Large intestine (tissue), 3 donors: ENCODE measurements around the gene LEMD2. TPM values are rescaled to one million over a fixed set of nuclear protein-coding genes. Genes with fewer than 3 reads are reported as not detected.

Experiments
- DNase-seq, 2 donors: peaks; one replicate each; pipeline versions ENCODE4 v3.0.0 to v3.0.0-alpha.2; 2013
- H3K27ac ChIP-seq: one replicate; pipeline ENCODE4 v1.5.1; 2013; ENCODE audit warnings: low read length
- H3K27me3 ChIP-seq: 2 replicates; pipeline ENCODE4 v1.6.1; 2013; ENCODE audit warnings: low read length; ENCODE audit not compliant: control insufficient read depth, insufficient read depth
- H3K36me3 ChIP-seq: 2 replicates; pipeline ENCODE4 v1.6.1; 2013; ENCODE audit warnings: low read length; ENCODE audit not compliant: control insufficient read depth, insufficient read depth
- H3K4me1 ChIP-seq: one replicate; pipeline ENCODE4 v1.6.1; 2013; ENCODE audit warnings: low read length; ENCODE audit not compliant: control insufficient read depth, insufficient read depth
- H3K4me3 ChIP-seq: one replicate; pipeline ENCODE4 v1.5.1; 2013; ENCODE audit warnings: low read length
- H3K9me3 ChIP-seq: one replicate; pipeline ENCODE4 v1.6.1; 2013; ENCODE audit warnings: mild to moderate bottlenecking, low read depth, low read length, moderate library complexity; ENCODE audit not compliant: control insufficient read depth
- WGBS: methylation state at CpG from one replicate; pipeline ENCODE4 v1.1.5; 2013; ENCODE audit warnings: low lambda C conversion rate; ENCODE audit not compliant: insufficient coverage; 5-methylcytosine and 5-hydroxymethylcytosine counted together
- polyA plus RNA-seq: library from polyadenylated mRNA; unstranded; fragments of 120-200 nt; gene quantifications from one replicate; pipeline ENCODE4 v1.2.1, GENCODE V29; 2013

The LEMD2 gene
- polyA plus RNA-seq, 1 donor = 56.2 TPM

- 14% methylated on average over 1 of the region's 8 CpGs for WGBS
- no peak for DNase-seq
- Histone ChIP-seq H3K4me3 (no peak overlapping the region), H3K27me3 (peaks cover 36% of the 10 kb centered on the region), H3K9me3 (no peaks in the 10 kb centered on the region), H3K27ac (no peak overlapping the region), H3K36me3 (no peaks in the 10 kb centered on the region), H3K4me1 (peaks cover 3% of the 10 kb centered on the region)
Measured at GRCh38 chr6:33808641-33809180, 19.8 kb upstream of the LEMD2 start.

GRCh38 chr6:33807606-33808005 lies 18.7 kb upstream of the LEMD2 start:
- no peak overlapping the region for H3K27ac ChIP-seq
- no peak for DNase-seq
- peaks cover 34% of the 10 kb centered on the region for H3K27me3 ChIP-seq
- no CpG with 5 or more reads among the region's 6 CpGs for WGBS
- H3K4me1 ChIP-seq = peaks cover 5% of the 10 kb centered on the region
- no peaks in the 10 kb centered on the region for H3K9me3 ChIP-seq
- H3K4me3 ChIP-seq = no peak overlapping the region
- no peaks in the 10 kb centered on the region for H3K36me3 ChIP-seq

GRCh38 chr6:33806841-33807240 lies 17.9 kb upstream of the LEMD2 start:
- Histone ChIP-seq H3K4me1 (peaks cover 5% of the 10 kb centered on the region), H3K36me3 (no peaks in the 10 kb centered on the region), H3K27me3 (peaks cover 34% of the 10 kb centered on the region), H3K27ac (no peak overlapping the region), H3K9me3 (no peaks in the 10 kb centered on the region), H3K4me3 (no peak overlapping the region)
- no peak for DNase-seq
- WGBS = no CpG with 5 or more reads among the region's 9 CpGs

GRCh38 chr6:33803571-33804053 lies 14.7 kb upstream of the LEMD2 start, which contains the start of gene MLN:
Gene MLN (minus strand): TSS chr6:33804003. CDS start chr6:33801163, 2,840 bp downstream.
- no CpG with 5 or more reads among the region's 14 CpGs for WGBS
- H3K4me3 ChIP-seq = no peak within 1 kb of the TSS
- DNase-seq = no peak
- no peaks in the 10 kb centered on the region for H3K36me3 ChIP-seq
- H3K27me3 ChIP-seq = peaks cover 15% of the 10 kb centered on the region
- no peaks in the 10 kb centered on the region for H3K9me3 ChIP-seq
- peaks cover 5% of the 10 kb centered on the region for H3K4me1 ChIP-seq
- no peak within 1 kb of the TSS for H3K27ac ChIP-seq

- WGBS = 88% methylated on average over 3 of the region's 14 CpGs
- peaks cover 3% of the 10 kb centered on the region for H3K27me3 ChIP-seq
- H3K4me3 ChIP-seq = no peak overlapping the region
- H3K9me3 ChIP-seq = no peaks in the 10 kb centered on the region
- H3K27ac ChIP-seq = no peak overlapping the region
- no peak for DNase-seq
- no peaks in the 10 kb centered on the region for H3K36me3 ChIP-seq
- H3K4me1 ChIP-seq = peaks cover 5% of the 10 kb centered on the region
Measured at GRCh38 chr6:33802186-33802958, 13.4 kb upstream of the LEMD2 start.

GRCh38 chr6:33801611-33802010 lies 12.7 kb upstream of the LEMD2 start:
- WGBS = no CpG with 5 or more reads among the region's 5 CpGs
- H3K36me3 ChIP-seq = no peaks in the 10 kb centered on the region

GRCh38 chr6:33800248-33800969 lies 11.5 kb upstream of the LEMD2 start:
- no CpG with 5 or more reads among the region's 13 CpGs for WGBS
- Histone ChIP-seq H3K9me3 (no peaks in the 10 kb centered on the region), H3K36me3 (no peaks in the 10 kb centered on the region), H3K27ac (no peak overlapping the region), H3K27me3 (no peaks in the 10 kb centered on the region), H3K4me1 (peaks cover 5% of the 10 kb centered on the region), H3K4me3 (no peak overlapping the region)
- DNase-seq = no peak

More at GRCh38 chr6:33801611-33802010, 12.7 kb upstream of the LEMD2 start:
- Histone ChIP-seq H3K9me3 (no peaks in the 10 kb centered on the region), H3K27me3 (no peaks in the 10 kb centered on the region), H3K4me1 (peaks cover 5% of the 10 kb centered on the region), H3K4me3 (no peak overlapping the region), H3K27ac (no peak overlapping the region)
- DNase-seq = no peak

GRCh38 chr6:33799454-33800113 lies 10.7 kb upstream of the LEMD2 start:
- no peak overlapping the region for H3K4me3 ChIP-seq
- no peak overlapping the region for H3K27ac ChIP-seq
- DNase-seq = no peak
- no peaks in the 10 kb centered on the region for H3K36me3 ChIP-seq
- peaks cover 12% of the 10 kb centered on the region for H3K4me1 ChIP-seq
- H3K27me3 ChIP-seq = no peaks in the 10 kb centered on the region
- no CpG with 5 or more reads among the region's 4 CpGs for WGBS
- no peaks in the 10 kb centered on the region for H3K9me3 ChIP-seq

- Histone ChIP-seq H3K9me3 (no peaks in the 10 kb centered on the region), H3K27me3 (no peaks in the 10 kb centered on the region), H3K36me3 (no peaks in the 10 kb centered on the region), H3K4me1 (peaks cover 14% of the 10 kb centered on the region), H3K27ac (no peak overlapping the region), H3K4me3 (no peak overlapping the region)
- WGBS = 40% methylated on average over 1 of the region's 13 CpGs
- no peak for DNase-seq
Measured at GRCh38 chr6:33798343-33798848, 9.5 kb upstream of the LEMD2 start.
